ENCODE results near the gene INPP5B. TPM values are rescaled to one million over a fixed set of nuclear protein-coding genes. Genes with fewer than 3 reads are reported as not detected.

Gene INPP5B
- total and polyA plus RNA-seq, 2 donors (not counting 1 experiment from before 2014, with no cell fraction given) = 23.6 to 55.0 TPM

DNA sequence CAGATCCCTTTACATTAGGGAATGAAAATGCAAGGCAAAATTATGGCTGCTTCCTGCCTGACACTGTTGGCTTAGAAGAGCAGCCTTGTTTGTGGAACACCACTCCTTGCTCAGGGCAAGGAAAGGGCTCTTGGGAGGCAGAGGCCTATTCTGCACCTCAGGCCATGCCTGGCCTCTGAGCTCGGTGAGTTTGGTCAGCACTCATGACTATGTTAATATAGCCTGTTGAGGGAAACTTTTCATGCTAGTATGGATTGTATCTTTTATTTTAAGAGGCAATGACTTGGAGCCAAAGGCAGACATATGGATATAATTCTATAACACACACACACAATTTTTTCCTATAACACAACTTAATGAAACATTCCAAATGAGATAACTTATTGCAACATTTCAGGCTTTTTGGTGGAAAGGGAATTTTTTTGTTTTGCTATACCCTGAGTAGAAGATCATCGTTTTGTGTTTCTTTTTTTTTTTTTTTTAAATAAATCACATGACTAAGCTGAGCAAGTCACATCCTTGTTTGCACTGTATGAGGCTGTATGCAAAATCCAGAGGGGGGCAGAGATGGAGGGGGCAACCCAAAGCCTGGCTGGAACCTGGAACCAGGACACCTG is 133.2 kb downstream of the INPP5B start:
- Histone ChIP-seq H3K36me3 (ENCODE audit: control insufficient read depth, insufficient read depth, low read length) (peaks cover 18% of the 10 kb centered on the region), H3K4me3 (replicated peaks in 1 of 4; ENCODE audit: control extremely low read depth in 1 of 4, insufficient read depth in 1 of 4, low read depth in 3 of 4, low read length in 4 of 4) (no peak overlapping the region), H4K20me1 (ENCODE audit: control insufficient read depth, extremely low read depth, insufficient read depth, low read length) (no peaks in the 10 kb centered on the region), H3K27ac (ENCODE audit: insufficient read depth, low read length) (no peak overlapping the region), H3K27me3 (ENCODE audit: control insufficient read depth, insufficient read depth, low read length) (no peaks in the 10 kb centered on the region), H3K79me2 (ENCODE audit: control insufficient read depth, insufficient read depth, low read length) (peaks cover 8% of the 10 kb centered on the region), H3K9me3 (ENCODE audit: control insufficient read depth, insufficient read depth, low read depth, low read length) (no peaks in the 10 kb centered on the region), H2AFZ (ENCODE audit: low read length) (no peak overlapping the region), H3K4me2 (ENCODE audit: extremely low read depth, insufficient read depth, low read length) (no peak overlapping the region), H3K9ac (ENCODE audit: insufficient read depth, low read length) (no peak overlapping the region), H3K4me1 (ENCODE audit: control insufficient read depth, extremely low read depth, insufficient read depth, low read length) (peaks cover 10% of the 10 kb centered on the region)
- TF ChIP-seq, protein P1, sequence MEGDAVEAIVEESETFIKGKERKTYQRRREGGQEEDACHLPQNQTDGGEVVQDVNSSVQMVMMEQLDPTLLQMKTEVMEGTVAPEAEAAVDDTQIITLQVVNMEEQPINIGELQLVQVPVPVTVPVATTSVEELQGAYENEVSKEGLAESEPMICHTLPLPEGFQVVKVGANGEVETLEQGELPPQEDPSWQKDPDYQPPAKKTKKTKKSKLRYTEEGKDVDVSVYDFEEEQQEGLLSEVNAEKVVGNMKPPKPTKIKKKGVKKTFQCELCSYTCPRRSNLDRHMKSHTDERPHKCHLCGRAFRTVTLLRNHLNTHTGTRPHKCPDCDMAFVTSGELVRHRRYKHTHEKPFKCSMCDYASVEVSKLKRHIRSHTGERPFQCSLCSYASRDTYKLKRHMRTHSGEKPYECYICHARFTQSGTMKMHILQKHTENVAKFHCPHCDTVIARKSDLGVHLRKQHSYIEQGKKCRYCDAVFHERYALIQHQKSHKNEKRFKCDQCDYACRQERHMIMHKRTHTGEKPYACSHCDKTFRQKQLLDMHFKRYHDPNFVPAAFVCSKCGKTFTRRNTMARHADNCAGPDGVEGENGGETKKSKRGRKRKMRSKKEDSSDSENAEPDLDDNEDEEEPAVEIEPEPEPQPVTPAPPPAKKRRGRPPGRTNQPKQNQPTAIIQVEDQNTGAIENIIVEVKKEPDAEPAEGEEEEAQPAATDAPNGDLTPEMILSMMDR (conservative IDR thresholded peaks at IDR 0.05 in 1 of 2, IDR thresholded peaks at IDR 0.05 in 1 of 2; ENCODE audit: low read depth in 1 of 2, low read length in 2 of 2) = no peak
- no peak for TF ChIP-seq EZH2 (IDR thresholded peaks at IDR 0.05; ENCODE audit: low read length, missing control alignments)
- DNase-seq (ENCODE audit: low read depth in 2 of 2) = no peak

DNA sequence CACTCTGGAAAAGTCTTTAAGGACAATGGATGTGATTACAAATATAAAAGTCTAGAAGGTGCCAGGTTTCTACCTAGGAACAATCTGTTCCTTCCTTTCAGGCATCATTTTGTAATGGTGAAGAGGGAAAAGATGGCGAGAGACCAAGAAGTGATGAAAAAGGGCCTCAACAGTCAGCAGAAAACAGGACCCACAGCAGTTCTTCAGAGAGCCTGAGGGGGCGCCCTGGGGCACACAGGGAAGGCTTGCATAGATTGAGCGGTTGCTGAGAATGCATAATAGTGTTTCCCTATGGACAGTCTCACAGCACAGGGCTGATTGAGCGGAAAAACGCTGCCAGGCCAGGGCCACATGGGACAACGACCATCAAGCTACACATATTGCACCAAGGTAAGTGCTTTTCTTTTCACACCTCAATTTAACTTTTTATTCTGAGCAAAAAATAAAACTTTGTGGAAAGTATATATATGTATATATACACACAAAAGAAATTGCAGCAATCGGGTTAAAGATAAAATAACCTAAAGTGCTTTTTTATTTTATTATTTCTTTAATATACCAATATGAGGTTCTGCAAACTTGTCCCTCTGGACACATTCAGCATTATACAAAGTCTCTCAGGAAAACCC is 135.7 kb downstream of the INPP5B start:
- no peak overlapping the region for H3K27ac ChIP-seq (ENCODE audit: insufficient read depth, low read length)
- DNase-seq (ENCODE audit: low read depth in 2 of 2) = peak; percentile 65 to 85
- H4K20me1 ChIP-seq (ENCODE audit: control insufficient read depth, extremely low read depth, insufficient read depth, low read length) = no peaks in the 10 kb centered on the region
- H3K4me3 ChIP-seq (replicated peaks in 1 of 4; ENCODE audit: control extremely low read depth in 1 of 4, insufficient read depth in 1 of 4, low read depth in 3 of 4, low read length in 4 of 4) = no peak overlapping the region
- peaks cover 23% of the 10 kb centered on the region for H3K79me2 ChIP-seq (ENCODE audit: control insufficient read depth, insufficient read depth, low read length)
- H2AFZ ChIP-seq (ENCODE audit: low read length) = no peak overlapping the region
- TF ChIP-seq EZH2 (IDR thresholded peaks at IDR 0.05; ENCODE audit: low read length, missing control alignments) = no peak
- TF ChIP-seq, protein P1 (conservative IDR thresholded peaks at IDR 0.05 in 1 of 2, IDR thresholded peaks at IDR 0.05 in 1 of 2; ENCODE audit: low read depth in 1 of 2, low read length in 2 of 2) = peak; percentile 81 to 96
- peaks cover 14% of the 10 kb centered on the region for H3K4me1 ChIP-seq (ENCODE audit: control insufficient read depth, extremely low read depth, insufficient read depth, low read length)
- no peak overlapping the region for H3K9ac ChIP-seq (ENCODE audit: insufficient read depth, low read length)
- H3K36me3 ChIP-seq (ENCODE audit: control insufficient read depth, insufficient read depth, low read length) = peaks cover 16% of the 10 kb centered on the region
- no peak overlapping the region for H3K4me2 ChIP-seq (ENCODE audit: extremely low read depth, insufficient read depth, low read length)
- no peaks in the 10 kb centered on the region for H3K9me3 ChIP-seq (ENCODE audit: control insufficient read depth, insufficient read depth, low read depth, low read length)
- H3K27me3 ChIP-seq (ENCODE audit: control insufficient read depth, insufficient read depth, low read length) = no peaks in the 10 kb centered on the region

Other genes with a start within 250 kb of the INPP5B start
- gene EPHA10, start 181.9 kb downstream of the INPP5B start, total RNA-seq = under 0.01 TPM in 2 replicates
- gene EPHA10, start 181.9 kb downstream of the INPP5B start, polyA plus RNA-seq = not detected in 2 replicates
- 0.26 and 0.50 TPM in 2 replicates for gene MANEAL, start 153.2 kb downstream of the INPP5B start, total RNA-seq
- gene MANEAL, start 153.2 kb downstream of the INPP5B start, polyA plus RNA-seq = 0.44 and 0.79 TPM in 2 replicates
- gene C1orf122, start 139.3 kb downstream of the INPP5B start, total RNA-seq = 24.7 and 28.1 TPM in 2 replicates
- 14.3 and 14.8 TPM in 2 replicates for gene C1orf122, start 139.3 kb downstream of the INPP5B start, polyA plus RNA-seq
- 12.6 and 14.0 TPM in 2 replicates for gene YRDC, start 138.8 kb downstream of the INPP5B start, total RNA-seq
- 9.9 and 15.9 TPM in 2 replicates for gene YRDC, start 138.8 kb downstream of the INPP5B start, polyA plus RNA-seq
- gene MTF1, start 87.5 kb downstream of the INPP5B start, total RNA-seq = 3.1 and 4.5 TPM in 2 replicates
- 8.4 and 8.8 TPM in 2 replicates for gene MTF1, start 87.5 kb downstream of the INPP5B start, polyA plus RNA-seq
- 72.3 and 97.8 TPM in 2 replicates for gene SF3A3, start 43.0 kb upstream of the INPP5B start, total RNA-seq
- gene SF3A3, start 43.0 kb upstream of the INPP5B start, polyA plus RNA-seq = 60.3 and 62.4 TPM in 2 replicates
- gene FHL3, start 58.5 kb upstream of the INPP5B start, total RNA-seq = 13.9 and 14.4 TPM in 2 replicates
- 14.7 and 25.0 TPM in 2 replicates for gene FHL3, start 58.5 kb upstream of the INPP5B start, polyA plus RNA-seq
- gene UTP11, start 65.7 kb upstream of the INPP5B start, total RNA-seq = 34.8 and 39.5 TPM in 2 replicates
- gene UTP11, start 65.7 kb upstream of the INPP5B start, polyA plus RNA-seq = 56.5 and 63.7 TPM in 2 replicates
- gene POU3F1, start 99.7 kb upstream of the INPP5B start, total RNA-seq = under 0.01 TPM in 1 of 2 replicates, not detected in the other
- not detected in 2 replicates for gene POU3F1, start 99.7 kb upstream of the INPP5B start, polyA plus RNA-seq